ENCODE results near the gene NOC2L. TPM values are rescaled to one million over a fixed set of nuclear protein-coding genes. Genes with fewer than 3 reads are reported as not detected.

NOC2L gene
- polyA plus RNA-seq, 10 donors, result 36.4 to 46.4 (median 39.7) TPM

GRCh38 chr1:932776-933602 is 26.1 kb downstream of the NOC2L start:
- peak in 1 of 3 donors; percentile 5 for DNase-seq

GRCh38 chr1:932173-932510 is 26.9 kb downstream of the NOC2L start:
- peak in 1 of 3 donors; percentile 11 for DNase-seq

- no peak for DNase-seq
Measured at GRCh38 chr1:931380-932172, 27.5 kb downstream of the NOC2L start.

GRCh38 chr1:930633-931138 is 28.4 kb downstream of the NOC2L start:
- no peak for DNase-seq

- DNase-seq, result no peak
Measured at GRCh38 chr1:929712-930632, 29.1 kb downstream of the NOC2L start.

GRCh38 chr1:928825-929661 is 30.0 kb downstream of the NOC2L start:
- no peak for DNase-seq

GRCh38 chr1:927748-928147 is 31.3 kb downstream of the NOC2L start:
- no peak for DNase-seq

- no peak for DNase-seq
Measured at GRCh38 chr1:927234-927633, 31.8 kb downstream of the NOC2L start.

GRCh38 chr1:925561-926421 is 33.3 kb downstream of the NOC2L start:
- no peak for DNase-seq

GRCh38 chr1:924656-925560 is 34.1 kb downstream of the NOC2L start:
- peak in 1 of 3 donors; percentile 74 for DNase-seq

- no peak for DNase-seq
Measured at GRCh38 chr1:923991-924655, 34.9 kb downstream of the NOC2L start.

GRCh38 chr1:923131-923990 is 35.7 kb downstream of the NOC2L start, which contains the start of gene SAMD11:
TSS of gene SAMD11 (plus strand) at chr1:923923. CDS start at chr1:924432, 509 bp downstream.
- peak; percentile 88 to 93 (median 90) for DNase-seq

- peak; percentile 81 to 90 (median 85) for DNase-seq
Measured at GRCh38 chr1:921011-921837, 37.8 kb downstream of the NOC2L start.

GRCh38 chr1:920521-920920 is 38.5 kb downstream of the NOC2L start:
- no peak for DNase-seq

- DNase-seq, result no peak
Measured at GRCh38 chr1:920010-920409, 39.0 kb downstream of the NOC2L start.

GRCh38 chr1:919271-919872 is 39.7 kb downstream of the NOC2L start:
- DNase-seq, result no peak

Measured in muscle of back (tissue), 11 donors.